HG02588 (cell line): ENCODE data around the gene ARFGEF3.
"Not testable (repeated sequence)": the region's sequence is repeated elsewhere in the genome, so short reads cannot be mapped to it uniquely, and the experiment has no call there.

ENCODE experiments used
- ATAC-seq: cut with Tn5 transposase; IDR thresholded peaks from one replicate; pipeline ENCODE4 v1.9.1; 2021; ENCODE audit warnings: mild to moderate bottlenecking, moderate library complexity; ENCODE audit not compliant: unreplicated experiment

Gene ARFGEF3

DNA sequence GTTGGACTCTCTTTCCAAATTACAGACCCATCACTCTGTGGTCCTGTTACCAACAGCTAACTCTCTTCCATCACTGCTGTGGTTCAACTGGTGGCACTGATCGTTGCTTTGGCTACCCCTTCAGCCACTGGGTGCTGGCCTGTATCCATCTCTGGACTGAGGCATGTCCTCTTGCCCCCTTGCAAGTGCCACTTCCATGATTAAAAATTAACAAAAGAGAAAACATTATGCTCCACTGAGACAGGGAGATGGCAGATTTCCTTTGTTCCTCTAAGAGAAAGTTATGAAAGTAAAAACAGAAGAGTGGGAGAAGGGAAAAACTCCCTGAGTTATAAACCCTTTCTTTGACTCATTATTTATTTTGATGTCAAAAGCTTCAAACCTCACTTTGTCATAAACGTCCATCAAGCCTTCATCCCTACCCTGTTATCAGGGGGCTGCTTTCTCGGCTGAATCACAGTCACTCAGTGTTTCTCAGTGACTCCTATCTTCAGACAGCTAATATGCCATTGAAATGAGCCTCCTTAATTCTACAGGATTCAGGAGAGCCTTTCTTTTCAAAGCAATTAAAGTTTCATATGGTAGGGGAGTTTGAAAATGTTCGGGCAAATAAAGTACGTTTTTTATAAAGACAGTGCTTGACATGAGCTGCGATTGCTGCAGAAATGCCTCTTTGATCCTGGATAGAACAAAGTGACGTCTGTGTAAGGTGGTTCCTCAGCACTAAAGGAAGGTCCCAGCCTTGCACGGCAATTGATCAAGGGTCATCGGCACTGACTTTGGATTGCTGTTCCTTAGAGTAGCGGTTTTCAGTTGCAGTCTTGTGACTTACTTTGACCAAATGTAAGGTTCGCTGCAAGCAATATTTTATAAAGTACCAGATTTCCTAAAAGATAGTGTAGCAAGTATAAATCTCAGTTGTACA lies 106.5 kb downstream of the ARFGEF3 start:
- ATAC-seq, result no peak

DNA sequence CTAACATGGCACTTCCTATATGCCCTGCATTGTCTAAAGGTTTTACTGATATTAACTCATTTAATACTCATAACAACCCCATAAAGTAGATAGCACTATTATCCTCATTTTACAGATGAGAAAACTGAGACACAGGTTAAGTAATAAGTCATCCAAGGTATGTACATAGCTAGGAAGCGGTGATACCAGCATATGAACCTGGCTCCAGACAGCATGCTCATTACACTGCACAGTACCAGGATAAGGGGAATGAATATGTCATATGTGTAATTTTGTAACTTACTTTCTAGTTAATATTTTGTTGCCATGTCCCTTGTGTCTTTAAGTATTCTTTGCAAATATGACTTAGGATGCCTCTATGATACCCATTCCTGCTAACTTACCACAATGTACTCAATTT lies 109.7 kb downstream of the ARFGEF3 start:
- ATAC-seq, result no peak

DNA sequence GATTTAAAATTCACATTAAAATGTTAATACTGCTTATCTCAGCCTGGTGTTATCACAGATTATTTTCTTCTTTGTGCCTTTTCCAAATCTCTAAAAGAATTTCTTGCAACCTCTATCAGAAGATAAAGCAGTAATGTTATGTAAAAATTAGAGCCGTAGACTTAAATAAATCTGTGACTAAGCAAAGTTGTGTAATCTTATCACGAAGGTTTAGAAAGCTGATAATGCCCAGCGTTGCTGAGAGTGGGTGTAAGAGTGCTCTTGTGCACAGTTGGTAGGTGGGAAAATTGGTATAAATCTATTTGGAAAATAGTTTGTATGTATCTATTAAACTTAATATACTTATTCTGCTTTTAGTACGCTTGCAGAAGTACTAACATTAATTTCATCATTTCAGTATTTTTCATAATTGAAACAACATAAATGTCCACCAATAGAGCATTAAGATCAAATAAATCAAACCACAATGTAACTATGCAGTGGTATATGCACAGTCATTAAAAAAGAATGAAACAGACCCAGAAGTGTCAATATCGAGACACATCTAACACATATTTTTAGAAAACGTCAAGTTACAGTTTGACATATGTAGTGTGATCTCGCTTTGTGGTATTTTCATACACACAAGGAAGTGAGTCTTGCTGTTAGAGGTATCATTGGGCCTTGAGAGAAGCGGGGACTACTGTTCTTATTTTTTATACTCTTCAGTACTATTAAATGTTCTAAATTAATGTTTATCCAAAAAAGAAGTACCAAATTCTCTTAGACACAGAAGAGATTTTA lies 111.0 kb downstream of the ARFGEF3 start:
- ATAC-seq, result no peak

DNA sequence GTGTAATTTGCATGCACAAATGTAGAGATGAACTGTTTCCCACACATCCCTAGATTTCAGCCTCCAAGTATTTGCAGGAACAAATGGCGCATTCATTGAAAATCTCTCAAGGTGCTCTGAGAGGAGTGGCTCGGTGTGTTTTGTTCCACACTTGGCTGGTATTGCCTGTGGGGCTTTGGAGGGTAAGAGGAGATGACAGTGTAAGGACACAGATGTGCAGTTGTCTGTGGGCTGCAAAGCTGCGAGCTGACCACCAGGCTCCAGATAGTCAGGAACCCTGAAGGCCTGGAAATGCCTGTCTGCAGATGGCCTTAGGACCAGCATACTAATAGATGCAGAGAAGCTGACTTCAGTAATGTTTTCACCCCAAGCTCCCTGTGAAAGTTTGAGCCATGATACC lies 114.2 kb downstream of the ARFGEF3 start:
- no peak for ATAC-seq

DNA sequence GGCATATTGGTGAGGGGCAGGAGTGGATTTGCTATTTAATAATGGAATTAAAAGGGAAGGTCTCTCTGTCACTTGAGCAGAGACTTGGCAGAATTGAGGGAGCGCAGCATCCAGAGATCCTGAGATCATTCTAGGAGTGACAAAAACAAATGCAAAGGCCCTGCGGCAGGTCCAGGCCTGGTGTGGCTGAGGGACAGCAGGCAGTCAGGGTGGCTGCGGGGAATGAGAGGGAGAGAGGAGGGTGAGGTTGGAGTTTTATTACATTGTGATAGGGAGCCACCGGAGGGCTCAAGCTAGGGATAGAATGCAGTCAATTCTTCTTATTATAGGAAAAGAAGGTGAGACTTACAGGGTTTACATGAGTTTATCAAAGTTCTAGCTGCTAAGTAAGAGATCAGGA lies 116.1 kb downstream of the ARFGEF3 start:
- no peak for ATAC-seq

DNA sequence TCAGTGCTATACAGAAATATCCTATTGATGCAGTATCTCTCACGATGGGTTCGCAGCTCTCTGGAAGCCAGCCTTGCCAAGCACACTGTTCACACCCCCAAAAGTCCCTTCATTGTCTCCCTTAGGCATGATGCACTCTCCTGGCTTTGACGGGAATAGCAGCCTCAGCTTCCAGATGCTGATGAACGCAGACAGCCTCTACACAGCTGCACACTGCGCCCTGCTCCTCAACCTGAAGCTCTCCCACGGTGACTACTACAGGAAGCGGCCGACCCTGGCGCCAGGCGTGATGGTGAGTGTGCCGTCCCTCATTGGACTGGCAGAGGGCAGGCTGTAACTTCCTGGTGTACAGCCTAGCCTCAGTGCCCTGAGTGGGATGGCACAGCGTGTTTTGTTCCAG lies 116.6 kb downstream of the ARFGEF3 start:
- no peak for ATAC-seq

DNA sequence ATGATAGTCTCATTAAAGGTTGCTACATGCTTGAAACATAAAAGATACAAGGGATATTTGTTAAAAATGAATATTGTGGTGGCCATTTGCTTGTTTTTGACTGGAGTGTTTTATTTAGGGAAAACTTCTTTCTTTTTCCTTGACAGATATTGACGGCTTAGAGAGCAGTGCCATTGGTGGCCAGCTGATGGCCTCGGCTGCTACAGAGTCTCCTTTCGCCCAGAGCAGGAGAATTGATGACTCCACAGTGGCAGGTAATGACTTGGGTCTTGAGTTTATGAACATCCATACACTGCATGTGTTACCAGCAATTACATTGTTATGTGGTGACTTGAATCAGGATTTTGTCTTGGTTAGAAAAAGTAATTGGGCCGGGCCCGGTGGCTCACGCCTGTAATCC lies 124.1 kb downstream of the ARFGEF3 start:
- ATAC-seq, result no peak

DNA sequence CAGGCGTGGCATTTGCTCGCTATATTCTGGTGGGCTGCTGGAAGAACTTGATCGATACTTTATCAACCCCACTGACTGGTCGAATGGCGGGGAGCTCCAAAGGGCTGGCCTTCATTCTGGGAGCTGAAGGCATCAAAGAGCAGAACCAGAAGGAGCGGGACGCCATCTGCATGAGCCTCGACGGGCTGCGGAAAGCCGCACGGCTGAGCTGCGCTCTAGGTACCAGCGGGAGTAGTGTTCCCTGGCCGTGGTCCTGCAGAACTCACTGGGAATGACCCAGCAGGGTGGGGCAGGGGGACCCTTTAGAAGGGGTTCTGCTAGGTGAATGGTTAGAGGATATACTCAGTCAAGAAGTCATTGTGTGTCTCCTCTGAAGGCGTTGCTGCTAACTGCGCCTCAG lies 125.0 kb downstream of the ARFGEF3 start:
- no peak for ATAC-seq

DNA sequence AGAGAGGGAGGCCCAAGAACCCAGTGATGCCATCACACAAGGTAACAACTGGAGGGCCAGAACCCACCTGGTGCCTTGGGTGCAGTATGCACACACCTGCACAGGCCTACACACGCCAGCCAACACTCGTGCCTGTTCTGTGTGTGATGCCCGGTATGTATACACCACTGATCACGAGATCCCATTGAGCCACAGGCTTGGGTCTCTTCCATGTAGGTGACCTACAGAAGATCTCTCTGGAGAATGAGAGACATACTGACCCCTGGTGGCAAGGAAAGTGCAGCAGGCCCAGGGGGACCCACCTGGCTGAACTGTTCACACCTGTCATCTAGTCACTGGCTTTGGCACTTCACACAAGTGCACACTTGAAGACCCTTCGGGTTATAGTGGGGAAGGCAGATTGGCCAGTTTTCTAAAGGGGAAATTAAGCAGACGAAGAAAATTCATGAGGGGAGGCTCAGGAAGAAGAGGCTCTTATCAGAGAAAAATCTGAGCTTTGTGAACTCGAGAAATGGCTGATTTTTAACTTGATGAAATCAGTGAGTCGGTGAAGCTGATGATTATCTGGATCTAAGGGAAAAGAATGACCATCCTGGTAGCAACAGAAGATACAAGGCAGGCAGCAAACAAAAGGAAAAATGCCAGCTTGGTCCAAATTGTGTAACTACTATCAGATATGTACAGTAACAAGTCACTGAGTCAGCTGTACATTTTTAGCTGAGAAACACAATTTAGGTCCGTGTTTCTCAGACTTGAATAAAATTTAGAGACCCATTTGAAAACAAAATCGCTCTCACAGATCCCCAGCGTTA lies 125.6 kb downstream of the ARFGEF3 start:
- ATAC-seq, result no peak

DNA sequence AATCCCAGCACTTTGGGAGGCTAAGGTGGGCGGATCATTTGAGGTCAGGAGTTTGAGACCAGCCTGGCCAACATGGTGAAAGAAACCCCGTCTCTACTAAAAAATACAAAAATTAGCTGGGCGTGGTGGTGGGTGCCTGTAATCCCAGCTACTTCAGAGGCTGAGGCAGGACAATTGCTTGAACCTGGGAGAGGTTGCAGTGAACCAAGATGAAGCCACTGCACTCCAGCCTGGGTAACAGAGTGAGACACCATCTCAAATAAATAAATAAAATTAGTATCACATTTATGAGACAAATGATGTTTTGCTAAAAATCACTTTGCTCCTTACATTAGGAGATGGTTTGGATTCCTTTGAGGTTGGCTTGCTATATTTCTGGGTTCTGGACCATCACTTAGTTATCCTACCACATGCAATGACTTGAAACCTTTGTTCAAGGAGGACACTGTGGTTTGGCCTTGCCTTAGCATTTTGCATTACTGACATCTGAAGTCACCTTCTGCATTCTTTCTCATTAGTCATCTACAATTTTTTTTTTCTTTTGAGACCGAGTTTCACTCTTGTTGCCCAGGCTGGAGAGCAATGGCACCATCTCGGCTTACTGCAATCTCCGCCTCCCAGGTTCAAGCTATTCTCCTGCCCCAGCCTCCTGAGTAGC lies 126.8 kb downstream of the ARFGEF3 start:
- not testable (repeated sequence) for ATAC-seq

DNA sequence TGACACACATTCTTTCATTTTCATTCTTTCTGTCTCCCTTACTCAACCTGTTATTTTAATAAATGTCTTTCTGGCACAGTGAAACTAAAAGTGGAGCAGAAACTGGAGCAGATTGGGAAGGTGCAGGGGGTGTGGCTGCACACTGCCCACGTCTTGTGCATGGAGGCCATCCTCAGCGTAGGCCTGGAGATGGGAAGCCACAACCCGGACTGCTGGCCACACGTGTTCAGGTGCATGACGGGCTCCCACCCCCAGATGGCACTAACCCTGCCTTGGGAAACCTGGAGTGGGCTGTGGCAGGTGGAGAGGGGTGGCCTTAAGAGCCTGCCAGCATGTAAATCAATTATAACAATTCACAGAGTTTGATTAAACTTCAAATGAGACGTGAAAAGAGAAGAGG lies 128.0 kb downstream of the ARFGEF3 start:
- no peak for ATAC-seq

DNA sequence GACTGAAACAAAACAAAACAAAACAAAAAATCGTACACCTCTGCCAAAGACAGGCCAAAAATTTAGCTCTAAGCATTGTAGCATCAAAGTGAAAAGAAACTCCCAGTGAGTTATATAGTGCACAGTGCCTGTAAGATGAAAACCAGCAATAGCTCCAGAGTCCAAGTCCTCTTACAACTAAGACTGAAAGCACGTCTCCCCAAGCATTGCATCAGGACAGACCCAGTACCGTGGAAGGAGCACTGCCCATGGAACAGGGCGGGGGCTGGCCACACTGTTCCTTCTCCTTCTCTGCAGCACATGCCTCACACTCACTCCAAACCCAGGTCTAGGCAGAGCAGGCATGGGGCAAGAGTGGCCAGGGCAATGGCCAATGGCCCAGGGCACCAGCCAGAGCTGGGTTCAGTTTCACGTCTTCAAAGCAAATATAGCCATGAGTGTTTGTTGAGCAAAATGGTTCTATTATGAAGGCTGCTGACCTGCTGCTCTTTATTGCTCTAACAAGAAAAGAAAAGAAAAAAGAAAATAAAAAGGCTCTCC lies 128.8 kb downstream of the ARFGEF3 start:
- ATAC-seq, result no peak

DNA sequence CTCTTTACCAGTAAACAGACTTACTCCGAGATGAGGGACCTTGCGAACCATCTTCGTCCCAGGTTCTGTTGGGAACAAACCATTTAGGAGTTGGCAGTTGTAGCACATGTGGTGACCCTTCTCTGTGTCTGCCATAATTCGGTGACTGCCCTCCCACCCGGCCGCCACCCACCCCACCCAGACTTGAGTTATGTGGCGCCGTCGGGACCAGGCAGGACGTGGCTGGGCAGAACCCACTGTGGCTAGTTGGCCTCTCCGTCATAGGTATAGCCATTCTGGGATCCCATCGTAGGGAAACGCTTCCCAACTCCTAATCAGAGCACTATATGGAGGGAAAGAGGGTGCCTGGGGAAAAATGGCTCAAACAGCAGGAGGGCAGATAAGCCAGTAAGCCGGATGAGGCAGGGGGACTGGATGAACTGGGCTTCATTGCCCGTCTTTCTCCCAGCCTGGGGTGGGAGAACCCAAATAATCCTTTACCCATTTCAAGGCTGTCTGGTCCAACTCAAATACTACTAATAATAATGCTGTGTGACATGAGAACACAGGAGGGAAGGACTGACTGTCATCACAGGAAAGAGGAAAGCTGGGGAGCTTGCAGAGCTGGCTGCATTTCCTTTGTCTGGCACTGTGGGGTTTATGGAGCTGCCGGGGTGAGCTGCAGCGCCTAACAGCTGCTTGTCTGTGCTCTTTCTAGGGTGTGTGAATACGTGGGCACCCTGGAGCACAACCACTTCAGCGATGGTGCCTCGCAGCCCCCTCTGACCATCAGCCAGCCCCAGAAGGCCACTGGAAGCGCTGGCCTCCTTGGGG lies 129.5 kb downstream of the ARFGEF3 start:
- no peak for ATAC-seq

DNA sequence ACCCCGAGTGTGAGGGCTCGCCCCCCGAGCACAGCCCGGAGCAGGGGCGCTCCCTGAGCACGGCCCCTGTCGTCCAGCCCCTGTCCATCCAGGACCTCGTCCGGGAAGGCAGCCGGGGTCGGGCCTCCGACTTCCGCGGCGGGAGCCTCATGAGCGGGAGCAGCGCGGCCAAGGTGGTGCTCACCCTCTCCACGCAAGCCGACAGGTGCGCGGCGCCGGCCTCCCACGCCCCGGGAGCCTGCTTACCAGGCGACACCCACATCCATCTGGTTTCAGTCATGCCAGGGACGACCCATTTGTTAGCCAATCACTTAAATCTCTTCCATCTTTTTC lies 130.1 kb downstream of the ARFGEF3 start:
- ATAC-seq, result no peak

DNA sequence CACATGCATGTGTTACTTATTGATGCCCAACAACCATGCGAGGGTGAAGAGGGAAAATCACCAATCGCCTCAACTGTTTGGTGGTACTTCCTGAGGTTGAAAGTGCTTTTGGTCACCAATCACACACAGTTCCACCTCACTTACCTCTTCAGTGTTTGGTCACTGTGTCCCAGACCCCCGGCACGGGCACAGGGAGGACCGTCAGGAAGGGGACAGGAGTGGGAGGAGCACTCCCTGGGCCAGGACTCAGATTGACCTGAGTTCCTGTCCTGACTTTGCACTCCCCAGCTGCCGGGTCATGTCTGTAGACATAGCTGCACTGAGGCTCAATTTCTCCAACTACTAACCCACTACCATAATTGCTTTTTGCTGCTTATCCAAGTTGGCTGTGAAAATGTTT lies 130.7 kb downstream of the ARFGEF3 start:
- no peak for ATAC-seq

DNA sequence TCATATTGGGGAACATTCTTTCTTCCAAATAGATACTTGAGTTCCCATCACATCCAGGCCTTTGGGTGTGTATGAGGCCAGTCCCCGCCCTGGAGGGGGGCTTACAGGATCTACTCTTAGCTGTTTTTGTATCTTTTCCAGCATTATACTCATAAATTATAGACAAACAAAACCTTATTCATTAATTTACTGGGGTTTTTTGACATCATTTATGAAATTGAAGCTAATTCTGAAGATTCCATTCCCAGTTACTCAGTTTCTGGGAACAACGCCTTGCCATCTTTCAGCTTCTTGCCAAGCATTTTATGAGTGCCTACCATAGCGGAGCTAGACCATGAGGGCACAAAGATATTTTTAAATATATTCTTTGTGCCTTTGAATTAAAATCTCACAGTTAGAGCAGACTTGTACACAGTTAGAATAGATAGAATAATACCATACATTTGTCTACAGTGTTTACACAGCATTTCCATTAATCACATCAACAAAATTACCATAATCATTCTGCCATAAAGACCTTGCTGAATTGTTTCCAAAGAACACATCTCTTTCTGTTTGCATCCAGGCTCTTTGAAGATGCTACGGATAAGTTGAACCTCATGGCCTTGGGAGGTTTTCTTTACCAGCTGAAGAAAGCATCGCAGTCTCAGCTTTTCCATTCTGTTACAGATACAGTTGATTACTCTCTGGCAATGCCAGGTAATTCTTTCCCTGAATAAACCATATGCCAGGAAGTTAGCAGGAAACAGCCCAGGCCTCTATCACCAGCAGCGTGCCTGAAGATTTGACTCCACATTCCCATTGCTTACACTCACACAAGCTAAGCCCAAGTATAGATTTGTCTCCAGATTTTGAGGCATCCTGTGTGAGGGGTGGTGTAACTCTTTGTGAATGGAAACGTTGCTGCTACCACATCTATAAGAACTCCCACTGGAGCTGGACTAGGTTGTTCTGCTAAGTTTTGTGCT lies 132.0 kb downstream of the ARFGEF3 start:
- ATAC-seq, result no peak

DNA sequence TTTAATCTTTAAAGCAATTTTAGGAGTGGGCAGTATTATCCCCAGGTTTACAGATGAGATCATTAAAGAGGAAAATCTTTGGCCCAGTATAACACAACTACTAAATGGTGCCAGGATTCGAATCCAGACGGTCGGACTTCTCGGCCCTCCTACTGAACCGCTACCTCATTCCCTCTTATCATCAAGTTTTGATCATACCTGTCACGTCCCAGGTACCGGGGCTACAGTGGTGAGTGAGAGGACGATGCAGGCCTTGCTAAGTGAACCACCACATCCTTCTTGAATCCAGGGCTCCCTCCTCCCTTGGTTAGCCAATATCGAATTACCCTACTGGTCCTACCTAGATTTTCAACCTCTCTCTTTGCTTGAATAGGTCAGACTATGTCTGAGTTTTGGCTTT lies 134.6 kb downstream of the ARFGEF3 start:
- ATAC-seq, result no peak

DNA sequence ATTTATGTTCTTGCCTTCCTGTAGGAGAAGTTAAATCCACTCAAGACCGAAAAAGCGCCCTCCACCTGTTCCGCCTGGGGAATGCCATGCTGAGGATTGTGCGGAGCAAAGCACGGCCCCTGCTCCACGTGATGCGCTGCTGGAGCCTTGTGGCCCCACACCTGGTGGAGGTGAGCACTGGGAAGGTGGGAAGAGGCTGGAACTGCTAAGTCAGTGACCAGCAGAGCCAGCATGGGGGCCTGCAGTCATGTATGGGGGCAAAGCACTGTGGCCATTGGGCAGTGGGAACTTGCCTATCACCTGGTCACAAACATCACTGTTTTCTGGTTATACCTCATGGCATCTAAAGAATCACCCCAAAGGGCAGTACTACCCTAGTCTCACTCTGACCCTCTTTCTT lies 135.0 kb downstream of the ARFGEF3 start:
- ATAC-seq, result no peak
